Hematopoietic multipotent progenitor cell treated with erythropoietin and hydrocortisone succinate and interleukin-3 and kit ligand, for 8 days (in vitro differentiated cells): ENCODE results near the gene COL5A1.
A peak's percentile ranks its signal among the peaks of the same experiment; 100 is the strongest.
"Not testable (repeated sequence)": the region's sequence is repeated elsewhere in the genome, so short reads cannot be mapped to it uniquely, and the experiment has no call there.

Experiments
- DNase-seq: peaks from one replicate; pipeline ENCODE4 v3.0.0-alpha.2; 2015

The COL5A1 gene

DNA sequence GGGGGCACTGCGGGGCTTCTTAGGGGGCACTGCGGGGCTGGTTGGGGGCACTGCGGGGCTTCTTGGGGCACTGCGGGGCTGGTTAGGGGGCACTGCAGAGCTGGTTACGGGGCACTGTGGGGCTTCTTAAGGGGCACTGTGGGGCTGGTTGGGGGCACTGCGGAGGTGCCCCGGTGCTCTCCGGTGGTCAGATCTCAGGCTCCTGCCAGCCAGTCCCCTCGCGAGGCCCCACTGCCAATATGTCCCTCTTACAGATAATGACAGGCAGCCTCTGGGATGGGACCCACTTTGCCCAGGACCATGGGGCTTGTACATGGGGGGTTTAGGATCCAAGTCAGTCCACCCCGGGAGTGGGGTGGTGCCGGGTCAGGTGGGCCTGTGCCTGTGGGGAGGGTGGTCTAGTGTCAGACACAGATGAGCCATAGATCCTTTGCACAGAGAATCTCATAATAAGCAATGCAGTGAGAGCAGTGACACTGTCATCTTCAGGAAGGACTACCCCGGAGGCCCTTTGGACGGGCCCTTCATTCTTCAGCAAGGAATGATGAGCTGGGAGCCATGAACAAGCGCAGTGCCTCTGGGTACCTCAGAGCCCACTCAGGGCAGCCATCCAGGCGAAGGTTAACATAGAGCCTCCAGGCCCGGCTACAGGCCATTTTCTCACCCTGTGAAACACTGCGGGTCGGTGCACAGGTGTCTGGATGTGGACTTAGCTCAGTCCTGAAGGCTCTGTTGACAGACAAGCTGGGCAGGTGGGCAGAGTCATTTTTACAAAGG, 38.2 kb downstream of the COL5A1 start:
- DNase-seq, result no peak

DNA sequence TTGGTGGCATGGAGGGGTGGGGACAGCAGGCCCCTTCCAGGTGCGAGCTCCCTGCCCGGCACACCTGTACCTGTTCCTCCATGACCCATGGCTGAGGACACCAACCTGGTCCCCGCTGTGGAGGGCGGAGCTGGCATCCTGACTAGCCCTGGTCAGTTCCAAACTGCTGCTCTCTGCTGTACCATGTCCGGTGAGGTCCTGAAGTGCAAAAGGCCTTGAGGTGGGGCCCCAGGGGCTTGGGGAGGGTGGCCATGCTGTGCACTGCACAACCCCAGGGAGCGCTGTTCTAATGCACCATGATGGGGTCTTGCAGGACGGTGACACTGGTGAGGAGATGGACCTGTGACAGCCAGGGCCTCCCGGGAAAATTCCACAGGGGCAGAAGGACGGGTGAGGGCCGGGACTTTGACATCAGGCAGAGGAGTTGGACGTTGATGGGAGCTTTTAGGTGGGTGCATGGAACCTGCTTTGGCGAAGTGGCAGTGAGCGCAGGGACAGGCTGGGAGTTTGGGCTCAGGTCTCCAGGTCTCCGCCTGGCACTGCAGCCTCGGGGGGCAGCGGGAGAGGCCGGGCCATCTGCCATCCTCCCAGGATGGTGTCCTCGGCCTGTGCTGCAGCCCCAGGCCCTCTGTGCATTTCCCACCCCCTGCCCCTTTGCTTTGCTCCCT, 38.9 kb downstream of the COL5A1 start:
- DNase-seq, result no peak

DNA sequence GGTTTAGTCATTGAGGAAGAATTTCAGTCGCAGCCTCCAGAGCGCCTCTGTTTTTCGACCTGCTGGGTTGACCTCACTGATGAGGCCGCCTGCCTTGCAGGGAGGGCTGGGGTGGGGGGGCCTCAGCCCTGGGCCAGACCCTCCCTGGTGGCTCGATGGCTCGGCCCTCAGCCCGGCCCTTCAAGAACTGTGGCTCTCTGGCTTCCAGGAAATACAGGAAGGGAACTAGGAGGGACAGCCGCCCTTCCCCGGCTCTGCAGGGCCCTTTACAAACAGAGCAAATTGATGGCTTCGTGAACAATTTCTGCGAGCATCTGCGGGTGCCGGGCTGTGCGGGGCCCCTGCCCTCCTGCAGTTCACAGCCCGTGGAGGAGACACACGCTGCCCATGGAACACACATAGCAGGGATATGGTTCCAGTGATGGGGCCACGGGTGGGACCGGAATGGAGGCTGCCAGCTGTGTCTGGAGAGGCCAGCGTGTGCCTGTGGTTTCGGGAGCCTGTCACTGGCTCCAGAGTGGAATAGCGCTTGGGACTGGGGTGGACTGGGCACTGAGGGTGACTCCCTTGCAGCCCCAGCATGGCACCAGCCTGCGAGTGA, 39.6 kb downstream of the COL5A1 start:
- no peak for DNase-seq

DNA sequence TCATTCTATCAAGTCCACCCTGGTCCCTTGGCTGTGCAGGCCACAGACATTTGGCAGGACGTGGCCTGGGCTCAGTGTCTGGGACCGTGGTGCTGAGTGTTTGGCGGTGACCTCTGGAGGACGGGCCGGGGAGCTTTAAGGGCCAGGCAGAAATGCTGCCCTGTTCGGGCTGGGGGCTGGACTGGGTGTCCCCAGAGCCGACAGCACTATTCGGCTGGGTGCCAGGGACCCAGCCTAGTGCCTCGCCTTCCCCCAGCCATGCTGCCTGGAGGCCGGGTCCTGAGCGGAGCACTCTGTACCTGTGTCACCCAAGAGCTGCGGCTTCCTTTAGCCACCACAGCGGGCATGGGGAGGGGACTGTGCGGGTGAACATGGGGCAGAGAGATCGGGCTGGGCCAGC, 40.4 kb downstream of the COL5A1 start:
- DNase-seq, result no peak

DNA sequence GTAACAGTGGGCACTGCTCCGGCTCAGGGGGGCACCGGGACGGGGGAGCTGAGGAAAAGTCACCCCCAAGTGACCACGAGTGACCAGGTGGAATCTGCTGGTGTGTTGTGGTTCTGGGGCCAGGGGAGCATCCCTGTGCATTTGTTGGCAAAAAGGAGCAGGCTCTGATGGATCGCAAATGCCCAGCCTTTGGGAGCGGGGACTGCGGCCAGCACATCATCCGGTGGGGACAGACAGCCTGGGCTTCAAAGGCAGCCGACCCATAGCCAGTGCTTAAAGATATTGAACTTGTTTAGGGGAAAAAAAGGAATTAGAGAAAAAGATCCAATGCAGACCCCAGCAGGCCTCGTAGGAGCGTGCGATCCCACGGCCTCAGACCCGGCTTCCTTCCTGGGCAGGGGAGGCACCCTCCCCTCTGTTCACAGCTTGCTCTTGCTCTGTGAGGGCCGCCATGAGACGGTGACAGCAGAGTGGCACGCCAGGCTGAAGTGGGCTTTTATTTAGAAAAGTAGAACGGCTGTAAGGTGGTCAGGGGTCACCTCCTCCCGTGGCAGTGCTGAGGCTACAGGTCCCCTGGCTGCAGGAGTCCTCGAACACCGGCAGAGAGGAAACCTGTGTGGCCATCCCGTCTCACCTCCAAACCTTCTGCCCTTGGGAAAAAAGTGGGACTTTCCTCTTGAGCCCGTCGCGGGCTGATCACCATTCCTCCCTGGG, 41.2 kb downstream of the COL5A1 start:
- no peak for DNase-seq

DNA sequence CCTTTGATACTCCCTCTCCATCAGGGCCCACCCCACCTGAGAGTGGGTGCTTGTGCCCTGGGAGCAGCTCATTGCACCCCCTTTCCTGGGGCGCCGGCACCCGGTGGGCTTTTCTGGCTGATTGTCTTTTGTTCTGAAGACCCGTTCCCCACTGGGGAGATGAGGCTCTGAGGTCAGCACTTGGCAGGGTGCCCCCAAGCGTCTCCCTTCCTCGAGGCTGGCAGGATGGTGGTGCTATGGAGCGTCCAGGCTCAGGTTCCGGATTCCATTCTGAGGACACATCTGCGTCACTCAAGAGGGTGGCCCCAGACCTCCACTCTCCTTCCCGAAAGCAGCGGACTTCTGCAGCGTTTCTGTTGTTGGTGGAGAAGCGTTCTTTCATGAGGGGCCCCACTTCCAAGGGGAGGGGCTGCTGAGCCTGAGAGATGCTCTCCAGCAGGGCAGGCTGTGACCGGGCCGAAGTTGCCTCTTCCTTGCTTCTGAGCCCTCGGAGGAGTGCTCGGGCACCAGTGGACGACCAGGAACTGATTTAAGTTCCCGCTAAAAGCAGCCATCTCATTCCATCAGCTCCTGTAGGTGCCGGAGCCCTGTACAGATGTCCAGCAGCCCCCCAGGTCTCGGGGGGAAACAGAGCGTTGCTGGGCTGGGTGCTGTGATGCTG, 42.2 kb downstream of the COL5A1 start:
- no peak for DNase-seq

DNA sequence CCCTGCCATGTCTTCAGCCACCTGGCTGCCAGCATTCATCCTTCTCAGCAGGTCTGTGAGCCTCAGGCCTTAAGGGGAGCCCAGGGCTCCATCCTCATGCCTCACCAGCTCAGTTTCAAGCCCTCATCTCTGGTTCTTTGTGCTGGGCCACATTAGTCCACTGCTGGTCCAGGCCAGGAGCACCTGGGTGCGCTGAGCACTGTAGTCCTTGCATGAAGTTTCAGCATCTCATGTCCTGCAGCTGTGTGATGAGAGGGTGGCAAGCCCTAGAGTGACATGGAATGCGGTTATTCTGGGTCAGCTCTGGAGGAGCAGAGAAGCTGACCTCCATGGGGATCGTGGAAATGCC, 42.7 kb downstream of the COL5A1 start:
- no peak for DNase-seq

DNA sequence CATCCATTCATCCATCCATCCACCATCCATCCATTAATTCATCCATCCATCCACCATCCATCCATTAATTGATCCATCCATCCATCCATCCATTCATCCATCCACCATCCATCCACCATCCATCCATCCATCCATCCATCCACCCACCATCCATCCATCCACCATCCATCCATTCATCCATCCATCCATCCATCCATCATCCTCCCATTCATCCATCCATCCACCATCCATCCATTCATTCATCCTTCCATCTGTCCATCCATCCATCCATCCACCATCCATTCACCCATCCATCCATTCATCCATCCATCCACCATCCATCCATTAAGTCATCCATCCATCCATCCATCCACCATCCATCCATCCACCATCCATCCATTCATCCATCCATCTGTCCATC, 43.3 kb downstream of the COL5A1 start:
- DNase-seq, result not testable (repeated sequence)

DNA sequence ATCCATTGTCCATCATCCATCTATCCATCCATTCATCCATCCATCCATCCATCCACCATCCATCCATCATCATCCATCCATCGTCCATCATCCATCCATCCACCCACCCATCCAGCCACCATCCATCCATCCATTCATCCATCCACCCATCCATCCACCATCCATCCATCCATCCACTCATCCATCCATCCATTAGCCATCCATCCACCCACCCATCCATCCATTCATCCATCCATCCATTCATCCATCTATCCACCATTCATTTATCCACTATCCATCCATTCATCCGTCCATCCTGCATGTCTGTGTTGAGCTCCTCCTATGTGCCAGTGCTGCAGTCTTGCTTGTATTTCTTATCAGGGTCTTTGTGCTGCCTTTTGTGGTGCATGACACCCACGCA, 44.2 kb downstream of the COL5A1 start:
- no peak for DNase-seq

DNA sequence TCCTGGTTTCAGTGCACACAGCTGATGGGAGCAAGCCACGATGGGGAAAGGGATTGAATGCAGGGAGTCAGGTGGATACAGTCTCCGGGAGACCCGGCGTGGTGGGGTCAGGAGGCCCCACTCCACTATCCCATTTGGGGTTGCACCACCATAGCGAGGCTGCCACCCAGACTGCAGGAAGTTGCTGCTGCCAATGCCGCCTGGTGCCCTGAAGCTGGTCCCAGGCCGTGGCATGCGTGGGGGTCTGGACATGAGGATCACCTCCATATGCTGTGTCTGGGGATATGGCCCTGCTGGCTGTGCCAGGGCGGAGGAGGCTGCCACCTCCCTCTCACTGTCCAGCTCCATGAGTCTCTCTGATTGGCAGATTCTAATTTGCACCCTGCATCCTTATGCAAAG, 45.3 kb downstream of the COL5A1 start:
- DNase-seq, result no peak

DNA sequence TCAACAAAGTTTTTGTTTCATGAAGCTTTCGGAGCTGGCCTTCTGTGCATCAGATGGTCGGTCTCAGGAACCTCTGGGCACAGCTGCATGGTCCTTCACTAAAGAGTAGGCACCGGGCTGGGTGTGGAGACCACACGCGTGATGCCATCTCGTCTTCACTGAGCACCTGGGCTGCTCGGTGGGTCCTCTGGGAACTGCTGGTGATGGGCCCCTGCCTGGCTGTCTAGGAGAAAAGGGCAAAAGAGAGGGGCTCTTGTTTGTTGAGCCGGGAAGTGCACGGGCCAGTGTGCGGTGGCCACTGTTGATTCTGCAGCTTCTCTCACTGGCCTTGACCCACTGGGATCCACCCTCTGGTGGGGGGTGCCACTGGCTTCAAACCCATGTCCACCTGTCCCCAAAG, 46.0 kb downstream of the COL5A1 start:
- DNase-seq, result no peak

DNA sequence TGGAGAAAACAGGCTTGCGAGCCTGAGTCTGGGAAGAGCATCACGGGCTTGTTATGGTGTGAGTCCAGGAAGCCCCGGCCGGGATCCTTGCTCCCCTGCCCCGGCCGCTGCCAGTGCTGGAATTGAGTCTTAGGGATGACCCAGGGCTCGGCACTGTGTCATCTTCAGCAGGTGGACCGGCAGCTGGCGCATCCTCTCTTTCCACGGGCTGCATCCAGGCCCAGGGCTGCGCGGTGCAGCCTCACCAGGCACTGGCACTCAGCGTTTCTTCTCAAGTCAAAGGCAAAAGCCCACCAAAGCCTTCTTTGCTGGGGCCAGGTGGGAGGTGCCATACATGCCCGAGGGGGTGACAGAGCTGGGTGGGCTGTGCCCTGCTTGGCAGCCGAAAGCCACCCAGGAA, 46.6 kb downstream of the COL5A1 start:
- no peak for DNase-seq

DNA sequence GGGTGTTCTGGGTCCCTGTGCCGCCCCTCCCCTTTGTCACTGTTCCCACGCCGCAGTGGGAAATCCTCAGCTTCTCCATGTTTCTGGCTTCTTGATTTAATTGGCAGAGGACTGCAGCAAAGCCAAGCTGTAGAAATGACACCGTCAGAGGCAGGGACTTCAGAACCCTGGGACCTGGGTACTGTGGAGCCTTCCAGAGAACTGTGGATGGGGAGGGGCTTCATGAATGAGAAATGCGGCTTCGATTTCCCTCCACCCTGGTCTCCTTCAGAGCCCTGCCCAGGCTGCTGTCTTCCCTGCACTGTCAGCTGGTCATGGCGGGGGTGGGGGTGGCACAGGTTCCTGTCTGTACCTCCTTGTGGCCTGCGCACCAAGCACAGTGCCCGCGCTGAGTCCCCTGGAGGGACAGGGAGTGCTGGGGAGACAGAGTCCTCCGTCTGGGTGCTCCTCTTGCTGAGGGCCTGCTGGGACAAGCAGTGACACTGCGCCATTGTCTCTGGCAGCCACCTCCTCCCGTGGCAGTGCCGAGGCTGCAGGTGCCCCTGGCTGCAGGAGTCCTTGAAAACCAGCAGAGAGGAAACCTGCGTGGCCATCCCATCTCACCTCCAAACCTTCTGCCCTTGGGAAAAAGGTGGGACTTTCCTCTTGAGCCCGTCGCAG, 47.2 kb downstream of the COL5A1 start:
- no peak for DNase-seq

DNA sequence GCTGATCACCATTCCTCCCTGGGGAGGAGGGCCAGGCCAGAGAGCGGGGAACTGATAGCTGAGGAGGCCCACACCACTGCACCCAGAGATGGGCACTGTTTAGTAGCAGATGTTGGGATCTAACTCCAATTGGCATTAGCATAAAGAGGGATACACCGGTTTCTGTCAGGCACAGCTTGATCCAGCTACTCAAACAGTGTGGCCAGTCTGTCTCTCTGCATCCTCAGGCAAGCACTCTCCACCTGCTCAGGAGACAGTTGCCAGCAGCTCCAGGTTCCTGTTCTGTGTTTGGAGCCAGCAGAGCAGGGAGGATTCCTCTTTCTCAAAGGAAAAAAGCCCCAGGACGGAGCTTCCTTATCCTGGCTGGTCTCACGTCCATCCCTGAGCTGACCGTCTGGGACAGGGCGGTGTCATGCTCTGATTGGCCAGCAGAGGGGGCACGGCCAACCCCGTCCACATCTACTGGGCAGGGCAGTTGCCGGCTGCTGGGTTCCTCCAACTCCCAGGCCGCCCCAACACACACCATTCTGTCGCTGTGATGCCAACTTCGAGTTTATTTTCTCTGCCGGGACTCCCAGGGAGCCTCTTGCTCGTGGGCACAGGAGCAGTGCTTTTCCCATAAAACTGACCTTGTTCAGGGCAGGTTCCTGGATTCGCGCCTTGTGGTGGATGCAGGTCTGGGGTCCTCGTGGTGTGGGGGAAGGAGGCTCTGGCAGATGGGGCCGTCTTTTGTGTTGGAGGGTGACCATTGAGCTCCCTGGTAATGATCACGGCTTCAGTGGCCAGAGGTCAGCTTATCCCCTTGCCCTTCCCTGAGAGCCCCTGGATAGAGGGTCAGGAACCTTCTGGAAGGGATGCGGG, 47.9 kb downstream of the COL5A1 start:
- DNase-seq, result peak; percentile 3

DNA sequence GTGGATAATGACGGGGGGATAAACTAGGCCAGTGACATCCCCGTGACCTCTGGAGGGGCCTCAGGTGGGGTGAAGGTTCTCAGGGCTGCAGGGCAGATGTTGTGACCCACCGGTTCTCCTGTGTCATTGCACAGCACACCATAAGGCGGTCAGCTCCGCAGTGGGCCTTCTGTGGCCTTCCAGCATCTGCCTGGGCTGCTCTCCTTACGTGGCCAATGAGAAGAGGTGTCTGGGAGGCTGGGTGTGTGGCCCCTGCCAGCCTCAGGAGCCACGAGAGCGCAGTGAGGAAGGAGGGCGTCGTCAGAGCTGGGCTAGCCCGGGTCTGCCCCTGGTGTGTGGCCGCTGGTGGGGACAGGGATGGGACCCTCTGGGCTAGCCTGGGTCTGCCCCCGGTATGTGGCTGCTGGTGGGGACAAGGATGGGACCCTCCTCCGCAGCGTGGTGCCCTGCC, 48.7 kb downstream of the COL5A1 start:
- no peak for DNase-seq

DNA sequence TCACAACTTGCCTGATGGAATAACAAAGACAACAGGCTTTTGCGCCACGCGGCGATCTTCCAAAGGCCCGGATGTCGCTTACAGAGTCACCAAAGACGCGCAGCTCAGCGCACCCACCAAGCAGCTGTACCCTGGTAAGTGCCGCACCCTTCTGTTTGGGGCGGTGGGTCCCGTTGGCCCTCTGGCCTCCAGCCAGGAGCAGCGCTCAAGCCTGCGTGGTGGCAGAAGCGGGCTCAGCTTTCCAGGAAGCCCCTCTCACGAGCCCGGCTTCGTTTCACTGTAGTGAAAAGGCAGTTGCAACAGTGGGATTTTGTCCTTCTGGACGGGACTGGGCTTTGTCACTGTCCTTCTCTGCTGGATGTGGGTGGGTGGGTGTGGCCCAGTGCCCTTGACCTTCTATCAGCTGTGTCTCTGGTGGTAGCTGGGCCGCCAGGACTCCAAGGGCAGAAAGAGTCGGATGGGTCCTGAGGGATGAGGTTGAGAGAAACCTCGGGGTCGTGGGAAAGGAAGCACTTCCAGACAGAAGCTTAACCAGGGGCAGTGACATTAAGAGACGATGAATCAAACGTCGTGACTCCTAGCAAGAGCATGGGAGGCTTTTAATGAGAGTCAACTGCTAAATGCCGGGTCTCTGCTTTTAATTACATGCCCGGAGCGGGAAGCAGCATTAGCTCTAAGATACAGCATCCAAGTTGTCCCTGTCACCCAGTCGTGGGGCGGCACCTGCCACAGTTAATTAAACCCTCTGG, 49.5 kb downstream of the COL5A1 start:
- DNase-seq, result no peak

DNA sequence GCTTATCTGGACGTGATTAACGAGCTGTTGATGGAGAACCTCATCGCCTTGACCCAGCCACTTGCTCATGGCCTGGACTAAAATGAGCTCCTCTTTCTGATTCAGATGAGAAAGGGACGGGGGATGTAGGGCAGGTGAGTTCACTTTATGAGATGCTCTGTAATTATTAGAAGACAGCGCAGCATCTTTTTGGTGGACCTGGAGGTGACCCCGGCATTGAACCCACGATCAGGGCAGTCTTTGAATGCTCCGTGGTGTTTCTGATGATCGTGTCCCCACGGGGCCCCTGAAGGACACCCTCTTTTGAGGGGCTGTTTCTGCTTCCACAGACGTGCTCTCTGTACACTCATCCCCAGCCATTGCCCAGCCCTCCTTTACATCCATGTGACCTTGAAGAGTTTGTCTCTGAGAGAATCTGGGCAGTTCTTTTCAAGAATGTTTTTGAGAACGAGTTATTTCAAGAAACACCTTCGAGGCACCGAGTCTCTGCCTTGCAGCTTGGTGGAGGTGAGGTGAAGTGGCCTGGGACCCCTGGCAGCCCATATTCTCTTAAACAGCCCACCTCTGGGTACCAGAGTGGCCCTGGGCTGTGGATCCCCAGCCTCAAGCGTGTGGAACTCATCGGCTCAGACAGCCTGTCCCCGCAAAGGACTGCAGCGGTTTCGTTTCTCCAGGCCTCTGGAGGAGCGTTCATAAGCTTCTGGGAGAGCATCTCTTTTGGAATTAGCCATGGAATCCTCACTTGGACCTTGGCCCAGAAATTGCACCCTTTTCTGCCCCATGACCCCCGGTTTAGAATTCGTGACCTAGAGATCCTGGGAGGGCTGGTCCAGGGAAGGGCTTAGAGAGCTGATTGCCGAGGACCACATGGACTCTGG, 50.3 kb downstream of the COL5A1 start:
- DNase-seq, result no peak

DNA sequence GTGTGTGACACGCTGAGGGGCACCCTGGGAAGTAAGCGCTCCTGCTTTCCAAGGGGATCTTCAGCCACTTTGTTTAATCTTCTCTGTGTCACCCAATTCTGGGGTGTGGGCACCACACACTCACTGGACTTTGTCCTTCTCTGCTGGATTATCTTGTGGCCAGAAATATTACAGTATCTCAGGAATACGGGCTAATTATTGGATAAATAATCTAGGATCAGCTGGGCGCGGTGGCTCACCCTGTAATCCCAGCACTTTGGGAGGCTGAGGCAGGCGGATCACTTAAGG, 50.9 kb downstream of the COL5A1 start:
- DNase-seq, result no peak

DNA sequence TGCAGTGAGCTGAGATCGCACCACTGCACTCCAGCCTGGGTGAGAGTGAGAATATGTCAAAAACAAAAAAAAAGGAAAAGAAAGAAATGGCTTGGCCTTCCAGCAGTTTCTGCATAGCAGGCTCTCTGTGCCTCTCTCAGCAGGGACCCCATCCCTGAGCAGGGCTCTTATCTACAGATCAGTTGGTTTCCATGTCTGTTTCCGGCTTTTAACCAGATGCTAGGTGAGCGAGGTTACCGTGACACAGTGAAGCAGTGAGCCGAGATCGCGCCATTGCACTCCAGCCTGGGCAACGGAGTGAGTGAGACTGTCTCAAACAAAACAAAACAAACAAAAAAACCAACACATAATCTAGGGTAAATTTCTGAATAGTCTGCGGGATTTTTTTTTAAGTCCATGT, 51.4 kb downstream of the COL5A1 start:
- DNase-seq, result no peak
